Adrenal gland (tissue), 5 donors: ENCODE measurements around the gene FAXC.

ENCODE experiments used
- CTCF ChIP-seq, 6 experiments: fragments of 450-650 bp in 4 of 6; fragments of 200-600 bp in 2 of 6; sonication (generic) in 1 of 6; IDR thresholded peaks; 1 replicate in 5 of 6; 2 replicates in 1 of 6; pipeline versions ENCODE4 v1.5.1 to v1.8.0; 2016 to 2021; ENCODE audit warnings: antibody characterized with exemption in 6 of 6, mild to moderate bottlenecking in 2 of 6, moderate library complexity in 1 of 6
- POLR2A ChIP-seq, 2 donors: fragments of 450-650 bp; IDR thresholded peaks; one replicate each; pipeline ENCODE4 v1.6.1; 2017; ENCODE audit warnings: antibody characterized with exemption in 2 of 2, mild to moderate bottlenecking in 2 of 2, moderate library complexity in 1 of 2
- donor health status: DM: no; HTN: no; CAD: no.

GRCh38 chr6:99369533-99369932 lies 20.1 kb upstream of the FAXC start:
- TF ChIP-seq CTCF (IDR thresholded peaks at IDR 0.05), result no peak
- no peak for TF ChIP-seq POLR2A (IDR thresholded peaks at IDR 0.05)
